Peyer's patch (tissue), 4 donors: ENCODE results near the gene MT4.

Experiments
- POLR2A ChIP-seq, 2 donors: fragments of 450-650 bp; IDR thresholded peaks; one replicate each; pipeline ENCODE4 v1.5.1; 2017; ENCODE audit warnings: antibody characterized with exemption in 2 of 2, mild to moderate bottlenecking in 2 of 2, moderate library complexity in 2 of 2
- TF ChIP-seq, protein P1 (sequence below), 6 experiments: fragments of 450-650 bp in 4 of 6; fragments of 200-600 bp in 2 of 6; sonication (generic) in 1 of 6; IDR thresholded peaks; one replicate each; pipeline ENCODE4 v1.5.1; 2017 to 2019; ENCODE audit warnings: antibody characterized with exemption in 6 of 6, mild to moderate bottlenecking in 3 of 6, moderate library complexity in 1 of 6

DNA sequence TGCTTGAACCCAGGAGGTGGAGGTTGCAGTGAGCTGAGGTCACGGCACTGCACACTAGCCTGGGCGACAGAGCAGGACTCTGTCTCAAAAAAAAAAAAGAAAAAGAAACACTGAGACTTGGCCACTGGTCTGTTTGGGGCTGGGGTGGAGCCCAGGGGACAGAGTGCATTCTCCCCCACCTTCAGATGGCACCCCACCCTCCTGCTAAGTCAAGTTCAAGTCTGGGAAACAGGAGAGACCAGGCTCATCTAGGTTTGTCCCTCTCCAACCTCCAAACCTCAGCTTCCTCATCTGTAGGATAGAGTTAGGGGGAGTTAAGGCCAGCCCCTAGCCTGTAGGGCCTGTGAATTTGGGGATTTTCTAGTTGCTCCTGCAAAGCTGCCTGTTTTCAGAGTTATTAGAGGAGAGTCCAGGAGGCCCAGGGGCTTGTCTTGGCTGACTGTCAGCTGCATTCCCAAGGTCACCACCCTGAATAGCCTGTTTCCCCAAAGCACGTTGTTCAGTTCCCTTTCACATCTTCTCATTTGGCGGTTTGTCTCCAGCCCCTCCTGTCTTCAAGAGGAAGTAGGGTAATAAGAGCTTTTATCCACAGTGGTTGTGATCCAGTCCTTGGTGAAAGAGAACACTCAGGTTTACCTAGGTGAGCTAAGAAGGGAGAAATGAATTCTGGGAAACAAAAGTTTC, 26.6 kb downstream of the MT4 start:
- TF ChIP-seq, protein P1, sequence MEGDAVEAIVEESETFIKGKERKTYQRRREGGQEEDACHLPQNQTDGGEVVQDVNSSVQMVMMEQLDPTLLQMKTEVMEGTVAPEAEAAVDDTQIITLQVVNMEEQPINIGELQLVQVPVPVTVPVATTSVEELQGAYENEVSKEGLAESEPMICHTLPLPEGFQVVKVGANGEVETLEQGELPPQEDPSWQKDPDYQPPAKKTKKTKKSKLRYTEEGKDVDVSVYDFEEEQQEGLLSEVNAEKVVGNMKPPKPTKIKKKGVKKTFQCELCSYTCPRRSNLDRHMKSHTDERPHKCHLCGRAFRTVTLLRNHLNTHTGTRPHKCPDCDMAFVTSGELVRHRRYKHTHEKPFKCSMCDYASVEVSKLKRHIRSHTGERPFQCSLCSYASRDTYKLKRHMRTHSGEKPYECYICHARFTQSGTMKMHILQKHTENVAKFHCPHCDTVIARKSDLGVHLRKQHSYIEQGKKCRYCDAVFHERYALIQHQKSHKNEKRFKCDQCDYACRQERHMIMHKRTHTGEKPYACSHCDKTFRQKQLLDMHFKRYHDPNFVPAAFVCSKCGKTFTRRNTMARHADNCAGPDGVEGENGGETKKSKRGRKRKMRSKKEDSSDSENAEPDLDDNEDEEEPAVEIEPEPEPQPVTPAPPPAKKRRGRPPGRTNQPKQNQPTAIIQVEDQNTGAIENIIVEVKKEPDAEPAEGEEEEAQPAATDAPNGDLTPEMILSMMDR (IDR thresholded peaks at IDR 0.05), result no peak
- no peak for TF ChIP-seq POLR2A (IDR thresholded peaks at IDR 0.05)
